Lower leg skin (tissue), 4 donors: ENCODE measurements around the gene S100A8. TPM values are rescaled to one million over a fixed set of nuclear protein-coding genes. Genes with fewer than 3 reads are reported as not detected.

Source experiments
- DNase-seq, 2 donors: peaks; one replicate each; pipeline ENCODE4 v3.0.0-alpha.2; 2019; ENCODE audit warnings: low spot score in 2 of 2
- H3K4me3 ChIP-seq: fragments of 200-600 bp; sonication (generic); 2 replicates; pipeline ENCODE4 v1.5.1; 2017; ENCODE audit warnings: mild to moderate bottlenecking, low read depth; ENCODE audit not compliant: poor library complexity, severe bottlenecking
- POLR2A ChIP-seq, 2 donors: fragments of 450-650 bp; IDR thresholded peaks; one replicate each; pipeline ENCODE4 v1.6.1; 2016 to 2017; ENCODE audit warnings: antibody characterized with exemption in 2 of 2, mild to moderate bottlenecking in 1 of 2, moderate library complexity in 1 of 2
- WGBS, 2 donors: methylation state at CpG; one replicate each; pipeline ENCODE4 v1.1.5; 2018; 5-methylcytosine and 5-hydroxymethylcytosine counted together
- intact Hi-C: fragments of 100-400 bp; cut with DNase I; formaldehyde crosslinking; loops from one replicate; pipeline ENCODE4 v1.15.0; 2023; ENCODE audit warnings: low total_unique reads
- total RNA-seq, 4 donors: library from RNA; depleted of rRNA; stranded (reverse); fragments of >200 nt; gene quantifications; one replicate each; pipeline ENCODE4 v1.1.0, GENCODE V29; 2016
- TF ChIP-seq, protein P1 (sequence below), 3 donors: fragments of 450-650 bp; IDR thresholded peaks; one replicate each; pipeline ENCODE4 v1.5.1; 2016; ENCODE audit warnings: antibody characterized with exemption in 3 of 3, mild to moderate bottlenecking in 3 of 3, moderate library complexity in 2 of 3

The S100A8 gene
- total RNA-seq, 4 donors from 2014 or later, result 1.3 to 14.3 (median 6.0) TPM

DNA sequence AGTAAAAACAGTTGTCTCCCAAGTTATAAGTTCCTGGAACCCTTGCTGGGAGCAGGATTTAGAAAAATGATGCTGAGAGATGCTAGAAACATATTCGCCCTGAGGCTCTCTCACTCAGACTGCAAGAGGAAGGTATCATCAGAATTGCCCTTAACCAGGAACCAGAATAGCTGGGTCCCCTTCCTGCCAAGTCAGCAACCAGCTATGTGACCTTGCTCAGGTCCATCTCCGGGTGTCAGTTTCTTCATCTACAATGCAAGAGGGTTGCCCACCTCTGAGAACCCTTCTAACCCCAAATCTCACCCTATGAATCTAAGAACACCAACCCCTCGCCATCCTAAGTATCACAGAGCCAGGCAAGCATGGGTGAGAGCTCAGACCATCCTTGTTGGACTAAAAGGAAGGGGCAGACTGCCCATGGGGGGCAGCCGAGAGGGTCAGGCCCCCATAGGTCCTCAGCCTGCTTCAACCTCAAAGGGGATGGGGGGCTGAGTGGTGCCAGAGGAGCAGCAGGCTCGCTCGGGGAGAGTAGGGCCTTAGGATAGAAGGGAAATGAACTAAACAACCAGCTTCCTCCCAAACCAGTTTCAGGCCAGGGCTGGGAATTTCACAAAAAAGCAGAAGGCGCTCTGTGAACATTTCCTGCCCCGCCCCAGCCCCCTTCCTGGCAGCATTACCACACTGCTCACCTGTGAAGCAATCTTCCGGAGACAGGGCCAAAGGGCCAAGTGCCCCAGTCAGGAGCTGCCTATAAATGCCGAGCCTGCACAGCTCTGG lies 33.6 kb downstream of the S100A8 start:
- intact Hi-C loops, result no loop called here
- WGBS, 2 donors, result 37 to 43% methylated on average over 10 of the region's 10 CpGs
- DNase-seq, result peak in 1 of 2 donors; percentile 63
- TF ChIP-seq, protein P1, sequence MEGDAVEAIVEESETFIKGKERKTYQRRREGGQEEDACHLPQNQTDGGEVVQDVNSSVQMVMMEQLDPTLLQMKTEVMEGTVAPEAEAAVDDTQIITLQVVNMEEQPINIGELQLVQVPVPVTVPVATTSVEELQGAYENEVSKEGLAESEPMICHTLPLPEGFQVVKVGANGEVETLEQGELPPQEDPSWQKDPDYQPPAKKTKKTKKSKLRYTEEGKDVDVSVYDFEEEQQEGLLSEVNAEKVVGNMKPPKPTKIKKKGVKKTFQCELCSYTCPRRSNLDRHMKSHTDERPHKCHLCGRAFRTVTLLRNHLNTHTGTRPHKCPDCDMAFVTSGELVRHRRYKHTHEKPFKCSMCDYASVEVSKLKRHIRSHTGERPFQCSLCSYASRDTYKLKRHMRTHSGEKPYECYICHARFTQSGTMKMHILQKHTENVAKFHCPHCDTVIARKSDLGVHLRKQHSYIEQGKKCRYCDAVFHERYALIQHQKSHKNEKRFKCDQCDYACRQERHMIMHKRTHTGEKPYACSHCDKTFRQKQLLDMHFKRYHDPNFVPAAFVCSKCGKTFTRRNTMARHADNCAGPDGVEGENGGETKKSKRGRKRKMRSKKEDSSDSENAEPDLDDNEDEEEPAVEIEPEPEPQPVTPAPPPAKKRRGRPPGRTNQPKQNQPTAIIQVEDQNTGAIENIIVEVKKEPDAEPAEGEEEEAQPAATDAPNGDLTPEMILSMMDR (IDR thresholded peaks at IDR 0.05), result no peak
- TF ChIP-seq POLR2A (IDR thresholded peaks at IDR 0.05), result no peak
- no peak overlapping the region for H3K4me3 ChIP-seq

DNA sequence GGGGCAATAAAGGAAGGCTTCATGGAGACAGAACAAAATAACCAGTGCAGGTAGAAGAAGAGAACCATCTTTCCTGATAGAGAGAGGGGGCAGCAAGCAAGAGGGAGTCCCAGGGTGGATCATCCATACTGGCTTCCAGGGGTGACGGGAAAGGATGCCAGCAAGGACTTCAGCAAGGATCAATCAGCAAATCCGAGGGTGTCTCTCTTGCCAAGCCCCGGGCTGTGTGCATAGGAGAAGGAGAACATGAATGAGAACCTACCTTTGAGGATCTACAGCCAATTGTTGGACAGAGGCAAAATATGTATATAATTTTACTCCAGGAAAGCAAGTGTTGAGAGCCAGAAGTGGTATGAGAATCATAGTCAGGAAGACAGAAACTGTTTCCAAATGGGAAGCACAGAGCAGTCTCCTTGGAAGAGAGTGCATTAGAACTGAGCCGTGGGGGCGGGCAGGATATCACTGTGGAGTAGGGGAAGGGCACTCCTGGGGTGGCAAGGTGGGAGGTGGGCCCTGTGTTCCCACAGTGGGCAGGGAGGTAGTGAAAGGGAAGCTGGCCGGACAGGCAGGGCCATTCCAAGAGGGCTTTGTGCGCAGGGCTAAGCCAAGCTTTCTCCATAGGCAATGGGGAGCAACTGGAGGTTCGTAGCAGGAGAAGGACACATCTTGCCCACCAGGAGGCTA lies 34.3 kb downstream of the S100A8 start:
- 75 to 77% methylated on average over 8 of the region's 8 CpGs for WGBS, 2 donors
- no peak for TF ChIP-seq POLR2A (IDR thresholded peaks at IDR 0.05)
- TF ChIP-seq, protein P1 (IDR thresholded peaks at IDR 0.05), result no peak
- intact Hi-C loops, result no loop called here
- no peak overlapping the region for H3K4me3 ChIP-seq
- no peak for DNase-seq

DNA sequence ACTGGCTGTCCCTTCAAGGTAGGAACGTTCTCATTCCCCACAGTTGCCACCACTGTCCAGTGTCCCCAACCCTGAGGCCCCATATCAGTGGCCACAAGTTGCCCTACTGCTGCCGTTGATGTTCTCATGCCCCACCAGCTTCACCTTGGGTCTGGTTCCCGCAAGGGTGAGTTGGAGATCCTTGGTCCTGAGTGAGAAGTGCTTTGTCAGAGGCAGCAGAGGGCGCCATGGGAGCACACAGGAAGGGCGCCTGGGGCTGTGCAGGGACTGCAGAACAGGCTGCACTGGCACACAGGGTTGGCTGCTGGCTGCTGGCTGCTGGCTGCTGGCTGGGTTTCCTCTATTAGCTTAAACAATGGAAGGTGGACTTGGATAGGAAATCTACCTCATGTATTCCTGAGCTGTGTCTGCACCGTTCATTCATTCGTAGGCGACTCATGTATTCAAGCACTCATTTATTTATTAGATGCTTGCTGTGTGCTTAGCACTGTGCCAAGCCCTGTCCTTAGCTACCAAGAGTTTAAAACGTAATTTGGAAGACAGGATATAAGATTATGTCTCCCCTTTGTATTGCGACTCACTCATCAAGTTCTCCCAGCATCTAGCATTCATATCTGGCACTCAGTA lies 35.3 kb downstream of the S100A8 start:
- intact Hi-C loops, result no loop called here
- H3K4me3 ChIP-seq, result no peak overlapping the region
- TF ChIP-seq POLR2A (IDR thresholded peaks at IDR 0.05), result no peak
- TF ChIP-seq, protein P1 (IDR thresholded peaks at IDR 0.05), result peak in 1 of 3 donors; percentile 23
- WGBS, 2 donors, result 37 to 41% methylated on average over 10 of the region's 10 CpGs
- peak in 1 of 2 donors; percentile 58 for DNase-seq

DNA sequence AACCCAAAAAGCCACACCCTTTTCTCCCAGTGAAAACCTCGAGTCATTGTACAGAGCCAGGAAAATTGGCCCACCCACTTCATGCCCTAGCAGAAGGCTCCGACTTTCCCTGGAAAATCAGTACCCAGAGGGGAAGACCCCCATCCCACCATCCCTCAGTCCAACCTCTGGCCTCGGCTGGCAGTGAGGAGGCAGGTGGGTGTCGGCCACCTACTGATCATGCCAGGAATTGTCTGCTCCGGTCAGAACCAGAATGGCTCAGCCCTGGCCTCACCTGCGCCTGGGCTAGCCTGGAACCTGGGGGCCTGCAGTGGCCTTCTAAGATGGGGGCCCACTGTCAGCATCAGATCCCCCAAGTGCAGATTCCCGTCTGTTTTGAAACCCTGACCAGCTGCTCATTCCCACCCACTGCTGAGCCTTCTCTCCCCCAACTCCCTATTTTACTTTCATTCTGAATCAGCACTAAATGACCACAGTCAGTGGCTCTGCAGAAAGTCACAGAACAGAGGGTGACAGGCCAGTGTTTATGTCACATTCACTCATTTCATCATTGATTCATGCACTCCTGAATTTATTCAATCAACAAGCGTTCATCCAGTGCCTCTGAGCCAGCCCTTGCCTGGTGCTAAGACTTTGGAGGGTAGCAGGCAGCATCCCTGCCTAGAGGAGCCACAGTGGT lies 36.2 kb downstream of the S100A8 start:
- WGBS, 2 donors, result 59 to 62% methylated on average over 7 to 8 of the region's 8 CpGs
- DNase-seq, result peak in 1 of 2 donors; percentile 69
- intact Hi-C loops, result no loop called here
- no peak for TF ChIP-seq POLR2A (IDR thresholded peaks at IDR 0.05)
- TF ChIP-seq, protein P1 (IDR thresholded peaks at IDR 0.05), result no peak
- no peak overlapping the region for H3K4me3 ChIP-seq

DNA sequence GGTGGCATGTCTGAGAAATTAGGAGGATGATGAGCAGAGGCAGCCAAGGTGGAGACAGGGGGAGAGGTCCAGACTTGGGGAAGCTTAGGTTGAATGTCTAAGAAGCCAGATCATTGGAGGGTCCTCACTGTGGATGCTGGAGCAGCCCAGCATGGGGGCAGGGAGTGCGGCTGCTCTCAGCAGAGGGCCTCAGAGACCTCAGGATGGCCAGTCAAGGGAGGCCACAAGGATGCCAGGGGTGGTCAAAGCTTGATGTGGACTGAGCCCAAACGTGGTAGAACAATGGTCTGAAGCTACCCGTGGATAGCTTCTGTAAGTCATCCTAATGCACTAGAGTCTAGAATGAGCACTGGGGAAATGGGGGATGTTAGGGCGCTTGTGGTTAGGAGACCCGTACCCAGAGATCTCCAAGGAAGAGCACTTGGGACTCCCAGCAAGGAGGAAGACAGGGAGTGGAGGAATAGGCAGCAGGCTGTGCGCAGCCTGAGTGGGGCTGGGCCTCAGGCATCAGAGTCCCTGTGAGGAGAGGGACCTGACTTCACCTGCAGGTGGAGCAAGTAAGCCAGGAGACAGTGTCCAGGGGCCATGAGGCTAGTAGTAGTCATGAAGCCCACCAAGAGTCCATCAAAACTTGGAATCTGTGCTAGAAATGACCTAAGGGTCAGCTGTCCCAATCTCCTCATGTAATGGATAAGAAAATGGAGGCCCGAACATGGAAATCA lies 37.5 kb downstream of the S100A8 start:
- 84 to 89% methylated on average over 7 of the region's 7 CpGs for WGBS, 2 donors
- H3K4me3 ChIP-seq, result no peak overlapping the region
- TF ChIP-seq, protein P1 (IDR thresholded peaks at IDR 0.05), result no peak
- TF ChIP-seq POLR2A (IDR thresholded peaks at IDR 0.05), result no peak
- intact Hi-C loops, result loop anchor here (2.0 kb wide), 1 partner anchor 141 kb away; no protein-coding TSS in a partner anchor
- peak in 1 of 2 donors; percentile 74 for DNase-seq
